Activated effector memory CD4-positive, alpha-beta T cell treated with anti-CD3 and anti-CD28 coated beads, Interleukin-2, amount 50 U/mL, for 16 hours (primary cell): ENCODE measurements around the gene TAF10.
A peak's percentile ranks its signal among the peaks of the same experiment; 100 is the strongest.

Experiments used
- DNase-seq: peaks from one replicate; pipeline ENCODE4 v3.0.0-alpha.2; 2020

TAF10 gene

DNA sequence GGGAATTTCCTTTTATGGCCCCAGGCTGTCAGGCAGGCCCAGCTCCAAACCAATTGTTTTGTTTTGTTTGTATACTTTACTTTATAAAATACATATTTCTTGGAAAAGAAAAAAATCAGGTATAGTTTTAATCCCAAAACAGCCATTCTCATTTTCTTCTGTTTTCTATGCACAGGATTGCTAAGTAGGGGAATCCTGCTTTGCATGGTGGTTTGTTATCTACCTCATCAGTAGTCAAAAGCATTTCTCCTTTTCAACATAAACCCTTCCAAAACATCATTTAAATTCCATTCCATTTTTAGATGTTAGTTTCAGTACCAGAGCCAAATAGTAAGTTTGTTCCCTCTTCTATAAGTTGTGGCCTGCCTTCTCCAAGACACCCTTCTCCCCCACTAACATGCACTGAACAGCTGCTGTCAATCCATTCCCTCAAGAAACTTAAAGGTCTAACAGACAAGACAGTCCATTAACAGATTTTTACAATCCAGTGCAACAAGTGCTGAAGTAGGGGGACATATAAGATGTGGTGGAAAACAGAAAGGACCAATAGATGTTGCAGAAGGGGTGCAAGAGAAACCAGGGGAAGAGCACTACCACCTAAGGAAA lies 4.7 kb downstream of the TAF10 start:
- DNase-seq: no peak

DNA sequence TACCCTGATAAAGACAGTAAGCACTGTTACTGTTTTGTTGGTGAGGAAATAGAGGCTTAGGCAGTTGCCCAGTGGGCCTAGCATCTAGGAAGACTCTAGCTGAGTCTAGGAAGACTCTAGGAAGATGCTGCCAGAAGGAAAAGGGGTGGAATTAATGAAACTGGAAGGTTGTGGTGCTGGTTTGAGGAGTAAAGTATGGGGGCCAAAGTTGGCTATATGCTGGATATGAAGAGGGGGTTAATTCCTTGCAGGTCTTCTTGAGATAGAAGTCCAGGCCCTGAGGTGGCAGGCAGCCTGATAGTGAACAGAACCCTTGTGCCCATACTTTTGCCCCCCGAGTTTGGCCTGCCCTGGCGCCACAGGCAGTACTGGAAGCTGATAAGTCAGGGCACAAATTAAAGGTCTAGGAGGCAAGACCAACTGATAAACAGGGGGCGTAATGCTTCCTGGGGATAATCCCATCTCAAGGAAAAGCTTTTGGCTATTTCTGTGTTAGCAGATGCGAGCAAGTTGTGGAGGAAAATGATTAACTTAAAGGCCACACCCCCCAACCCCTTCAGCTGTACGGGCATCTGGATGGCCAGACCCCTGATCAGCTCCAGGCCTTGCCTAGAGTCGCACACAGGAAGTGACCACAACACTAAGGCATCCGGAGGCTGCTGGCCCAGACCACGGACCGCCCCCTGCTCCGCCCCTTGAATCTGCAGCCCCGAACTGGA lies 5.4 kb downstream of the TAF10 start:
- DNase-seq: peak; percentile 84

DNA sequence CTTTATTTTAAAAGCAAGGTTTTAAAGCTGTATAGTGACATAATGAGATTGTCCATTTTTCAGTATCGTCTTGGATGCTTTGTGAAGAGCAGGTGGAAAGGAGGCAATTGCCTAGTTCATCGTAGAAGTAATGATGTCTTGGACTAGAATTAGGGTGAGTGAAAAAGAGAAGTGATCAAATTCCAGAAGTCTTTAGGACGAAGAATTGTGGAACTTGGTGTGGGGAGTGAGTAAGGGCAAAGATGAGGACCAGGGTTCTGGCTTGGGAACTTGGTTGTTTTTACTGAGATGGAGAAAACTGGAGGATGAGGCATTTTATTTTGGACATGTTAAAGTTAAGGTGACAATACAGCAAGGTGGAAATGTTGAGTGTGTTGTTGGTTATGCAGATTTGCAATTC lies 7.2 kb downstream of the TAF10 start:
- no peak for DNase-seq

DNA sequence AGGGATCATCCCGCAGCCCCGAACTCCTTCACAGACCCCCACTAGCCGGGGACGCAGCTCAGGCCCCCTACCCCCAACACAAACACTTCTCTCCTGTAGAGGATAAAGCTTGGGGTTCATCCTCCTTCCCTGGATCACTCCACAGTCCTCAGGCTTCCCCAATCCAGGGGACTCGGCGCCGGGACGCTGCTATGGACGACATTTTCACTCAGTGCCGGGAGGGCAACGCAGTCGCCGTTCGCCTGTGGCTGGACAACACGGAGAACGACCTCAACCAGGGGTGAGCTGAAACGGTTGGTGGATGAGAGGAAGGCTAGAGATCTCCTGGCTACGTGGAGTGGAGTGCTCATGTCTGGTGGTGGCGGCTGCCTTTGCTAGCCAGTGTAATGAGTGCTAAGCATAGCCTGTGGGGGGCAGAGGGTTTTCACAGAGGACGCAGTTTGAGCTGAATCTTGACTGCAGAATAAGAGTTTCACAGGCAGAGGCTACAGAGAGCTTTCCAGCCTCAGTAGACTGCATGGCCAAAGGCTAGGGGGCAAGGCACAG lies 7.9 kb downstream of the TAF10 start:
- DNase-seq: peak; percentile 82

DNA sequence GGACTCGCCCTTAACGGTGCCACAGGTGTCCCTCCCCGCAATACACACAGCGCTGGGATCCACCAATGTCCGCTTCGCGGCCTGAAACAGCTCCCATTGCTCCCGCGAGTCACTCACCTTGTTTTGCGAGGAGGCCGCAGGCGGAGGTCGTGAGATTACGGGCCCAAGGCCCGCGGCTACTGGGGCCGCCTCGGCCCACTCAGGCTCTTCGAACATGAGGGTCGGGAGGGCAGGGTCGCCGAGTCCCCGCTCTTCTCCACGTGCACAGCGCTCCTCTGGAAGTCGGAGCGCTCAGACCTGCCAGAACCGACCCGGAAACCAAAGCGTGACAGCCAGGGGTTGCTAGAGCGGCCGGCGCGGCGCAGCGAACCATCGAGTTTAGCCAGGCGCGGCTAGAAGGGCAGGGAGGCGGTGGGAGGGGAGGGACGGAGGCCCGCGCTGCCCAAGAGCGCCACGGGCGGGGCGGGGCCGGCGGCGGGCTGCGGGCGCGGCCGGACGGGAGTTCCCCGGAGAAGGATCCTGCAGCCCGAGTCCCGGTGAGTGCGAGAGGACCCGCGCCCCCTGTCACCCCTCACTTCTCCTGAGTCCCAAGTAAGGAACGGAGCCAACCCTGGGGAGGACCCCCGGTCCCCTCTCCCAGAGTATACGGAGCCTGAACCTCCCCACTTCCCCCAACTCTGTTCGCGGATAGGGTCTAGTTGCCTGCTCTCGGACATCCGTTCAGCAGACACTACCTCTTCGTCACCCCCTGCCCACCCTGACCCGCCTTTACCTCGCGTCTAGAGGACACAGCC lies 8.5 kb downstream of the TAF10 start, which contains the start of the genes ILK and RRP8:
Gene ILK (plus strand): TSS at position 488 of the 794 bp plus-strand sequence. CDS start 498 bp downstream, outside the sequence.
Gene RRP8 (minus strand): TSS at position 330 of the 794 bp plus-strand sequence. CDS start 114 bp downstream, at position 216.
- DNase-seq: peak; percentile 95

DNA sequence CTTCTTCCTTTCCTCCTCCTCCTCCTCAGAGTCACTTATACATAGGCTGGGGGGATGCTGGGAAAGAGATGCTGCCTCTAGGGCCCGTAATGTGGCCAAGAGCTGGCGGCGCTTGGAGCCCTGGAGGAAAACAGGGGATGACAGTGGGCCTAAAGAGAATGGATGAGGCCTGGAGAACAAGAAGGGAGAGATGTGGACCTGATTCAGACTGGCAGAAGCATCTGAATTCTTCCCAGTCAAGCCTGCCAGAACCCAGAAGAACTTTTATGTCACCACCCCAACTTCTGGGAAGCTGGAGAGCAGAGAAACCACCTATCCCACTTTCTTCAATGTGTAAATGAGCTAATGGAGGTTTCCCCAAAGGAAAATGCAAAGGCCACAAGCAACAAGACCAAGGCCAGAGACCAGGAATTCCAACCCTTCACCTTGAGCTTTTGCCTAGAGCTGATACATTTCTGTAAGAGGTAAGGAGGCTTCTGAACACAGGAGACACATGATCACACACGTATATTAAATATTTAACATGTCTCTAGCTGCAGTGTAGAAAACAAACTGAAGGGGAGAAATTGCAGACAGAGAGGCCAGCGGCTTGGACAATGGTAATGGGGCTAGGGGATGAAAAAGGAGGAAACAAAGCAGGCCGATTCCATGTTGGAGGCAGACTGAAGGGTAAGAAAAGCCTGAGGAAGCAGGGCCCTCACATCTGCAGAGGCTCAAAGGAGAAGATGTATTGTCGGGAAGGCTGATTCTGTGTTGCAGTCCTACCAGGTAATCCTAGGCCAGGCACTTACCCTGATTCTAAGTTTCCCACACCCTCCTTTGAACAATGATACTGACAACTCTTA lies 9.7 kb downstream of the TAF10 start:
- DNase-seq: no peak

DNA sequence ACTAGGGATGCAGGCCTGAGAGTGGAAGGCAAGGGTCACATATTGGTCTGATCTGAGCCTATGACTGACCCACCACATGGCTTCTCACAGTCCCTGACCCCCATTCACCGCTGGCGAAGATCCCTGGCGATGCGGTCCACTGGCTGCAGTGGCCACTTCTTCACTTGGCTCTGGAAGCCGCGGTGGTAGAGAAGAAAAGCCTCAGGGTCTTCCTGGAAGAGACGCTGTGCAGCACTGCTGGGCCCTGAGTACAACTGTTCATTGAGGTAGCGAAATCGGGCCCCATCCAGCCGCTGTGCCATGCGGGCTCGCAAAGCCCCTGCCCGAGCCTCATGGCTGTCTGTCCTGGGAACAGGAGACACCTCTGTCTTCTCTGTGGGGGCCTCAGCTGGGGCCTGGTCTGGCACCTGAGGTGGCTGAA lies 11.0 kb downstream of the TAF10 start:
- peak; percentile 57 for DNase-seq

DNA sequence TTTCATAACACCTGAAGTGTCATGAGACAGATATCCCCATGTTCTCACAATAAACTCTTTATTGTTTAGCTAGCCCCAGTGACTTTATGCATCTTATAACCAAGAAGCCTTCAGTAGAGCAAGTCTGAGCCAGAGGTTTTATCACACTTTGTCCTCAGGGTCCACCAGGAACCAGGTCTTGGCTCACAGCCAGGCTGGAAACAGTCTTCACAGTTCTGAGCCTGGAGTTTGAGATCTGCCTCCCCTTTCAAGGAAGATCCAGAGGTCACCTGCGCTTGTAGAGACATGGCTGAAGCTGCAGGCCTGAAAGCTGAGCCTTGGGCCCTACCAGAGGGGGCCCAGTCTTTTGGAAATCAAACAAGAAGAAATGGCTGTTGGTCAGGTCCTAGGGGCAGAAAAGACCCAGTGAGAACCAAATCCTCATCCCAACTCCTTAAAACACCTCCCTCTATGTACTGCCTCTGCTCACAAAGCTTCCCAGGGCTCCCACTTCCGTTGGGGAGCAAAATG lies 12.1 kb downstream of the TAF10 start:
- no peak for DNase-seq

DNA sequence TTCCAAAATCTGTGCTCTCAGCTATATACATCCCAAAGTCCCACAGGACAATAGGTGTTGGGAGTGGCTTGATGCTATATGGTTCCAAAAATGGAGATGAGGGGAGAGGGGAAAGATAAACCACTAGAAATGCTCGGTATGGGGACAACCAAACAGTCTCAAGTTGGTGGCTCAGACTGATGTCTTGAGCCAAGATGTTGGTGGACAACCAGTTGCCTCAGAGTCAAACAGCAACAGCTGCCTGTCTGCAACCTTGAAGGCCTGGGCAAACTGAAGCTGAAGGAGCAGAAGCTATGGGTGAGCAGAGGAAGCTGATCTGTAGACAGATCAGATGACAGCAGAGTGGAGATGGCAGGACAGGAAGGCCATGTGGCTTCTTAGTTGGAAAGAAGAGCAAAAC lies 12.6 kb downstream of the TAF10 start:
- no peak for DNase-seq

DNA sequence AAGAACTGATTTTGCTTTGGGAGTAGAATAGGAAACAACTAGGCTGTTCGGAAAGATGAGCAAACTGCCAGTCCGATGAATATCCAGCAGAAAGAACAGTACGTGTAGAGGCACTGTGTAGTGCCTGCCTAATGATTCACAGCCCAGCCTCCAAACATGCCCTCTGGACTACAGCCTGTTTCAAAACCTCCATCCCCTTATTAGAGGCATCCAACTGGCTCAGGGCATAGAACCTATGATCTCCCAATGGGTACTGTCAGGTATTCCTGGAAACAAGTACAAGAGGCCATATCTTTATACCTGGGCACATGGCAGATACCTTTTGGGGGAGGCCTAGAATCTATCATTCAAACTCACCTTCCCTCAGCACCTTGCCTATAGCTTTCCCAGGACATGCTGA lies 13.5 kb downstream of the TAF10 start:
- DNase-seq: no peak

DNA sequence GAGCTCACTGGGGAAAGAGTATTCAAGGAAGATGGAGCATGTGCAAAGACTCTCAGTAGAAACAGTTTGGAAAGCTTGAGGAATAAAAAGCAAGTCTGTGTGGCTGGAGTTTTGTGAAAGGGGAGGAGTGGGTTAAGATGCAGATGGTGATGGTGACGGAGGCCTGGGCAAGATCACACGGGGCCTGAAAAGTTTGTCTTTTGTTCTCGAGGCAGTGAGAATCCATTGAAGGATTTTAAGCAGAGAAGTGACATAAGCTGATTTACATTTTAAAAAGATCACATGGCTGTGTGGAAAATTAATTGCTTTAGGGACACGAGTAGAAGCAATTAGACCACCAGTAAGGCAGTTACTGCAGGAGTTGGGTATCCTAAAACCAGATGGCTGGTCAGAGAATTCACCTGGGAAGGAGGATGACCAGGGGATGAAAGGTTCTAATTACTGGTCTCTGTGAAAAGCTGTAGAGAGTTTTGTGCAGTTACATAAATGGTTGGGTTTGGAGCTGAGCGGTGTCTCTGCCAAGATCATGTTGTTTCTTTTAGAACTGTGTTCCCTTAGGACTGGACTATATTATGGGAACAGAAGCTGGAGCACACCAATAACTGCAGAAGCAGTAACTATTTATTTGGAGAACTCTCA lies 15.7 kb downstream of the TAF10 start:
- DNase-seq: no peak

DNA sequence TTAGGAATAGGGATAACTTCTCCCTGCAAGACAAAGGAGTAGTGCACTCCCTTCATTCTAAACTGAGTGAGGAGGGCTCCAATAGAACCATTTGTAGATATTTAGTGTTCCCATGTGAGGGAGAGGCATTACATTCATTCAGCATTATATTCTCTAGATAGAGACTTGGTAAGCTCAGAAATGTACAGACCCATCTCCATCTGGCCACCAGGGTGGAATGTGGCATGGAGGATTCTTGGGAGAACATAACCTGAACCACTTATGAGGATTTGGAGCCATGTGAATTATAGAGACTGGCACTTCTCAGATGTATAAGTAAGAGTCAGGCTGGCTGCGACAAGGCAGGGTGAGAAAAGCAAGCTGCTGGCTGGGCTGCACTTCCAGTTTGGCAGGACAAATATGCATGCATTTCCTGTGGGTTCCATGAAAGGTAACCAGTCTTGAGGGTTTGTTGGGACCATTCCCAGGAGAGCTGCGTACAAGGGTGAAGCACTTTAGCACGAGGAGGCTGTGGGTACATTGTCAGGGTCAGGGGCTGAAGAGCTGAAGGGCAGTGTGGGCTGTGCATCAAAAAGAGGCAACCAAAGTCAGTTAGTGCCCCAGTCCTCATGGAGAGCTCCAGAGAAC lies 17.8 kb downstream of the TAF10 start:
- no peak for DNase-seq

DNA sequence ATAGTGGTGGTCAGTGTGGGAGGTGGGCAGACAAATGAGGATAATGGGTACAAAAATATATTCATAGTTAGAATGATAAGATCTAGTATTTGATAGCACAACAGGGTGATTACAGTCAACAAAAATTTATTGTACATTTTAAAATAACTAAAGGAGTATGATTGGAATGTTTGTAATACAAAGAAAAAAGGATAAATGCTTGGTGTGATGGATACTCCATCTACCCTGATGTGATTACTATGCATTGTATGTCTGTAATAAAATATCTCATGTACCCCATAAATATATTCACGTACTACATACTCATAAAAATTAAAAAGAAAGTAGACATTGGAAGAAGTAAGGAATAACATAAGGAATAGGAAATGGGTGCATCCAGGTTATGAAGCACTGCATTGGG lies 24.0 kb downstream of the TAF10 start:
- no peak for DNase-seq

DNA sequence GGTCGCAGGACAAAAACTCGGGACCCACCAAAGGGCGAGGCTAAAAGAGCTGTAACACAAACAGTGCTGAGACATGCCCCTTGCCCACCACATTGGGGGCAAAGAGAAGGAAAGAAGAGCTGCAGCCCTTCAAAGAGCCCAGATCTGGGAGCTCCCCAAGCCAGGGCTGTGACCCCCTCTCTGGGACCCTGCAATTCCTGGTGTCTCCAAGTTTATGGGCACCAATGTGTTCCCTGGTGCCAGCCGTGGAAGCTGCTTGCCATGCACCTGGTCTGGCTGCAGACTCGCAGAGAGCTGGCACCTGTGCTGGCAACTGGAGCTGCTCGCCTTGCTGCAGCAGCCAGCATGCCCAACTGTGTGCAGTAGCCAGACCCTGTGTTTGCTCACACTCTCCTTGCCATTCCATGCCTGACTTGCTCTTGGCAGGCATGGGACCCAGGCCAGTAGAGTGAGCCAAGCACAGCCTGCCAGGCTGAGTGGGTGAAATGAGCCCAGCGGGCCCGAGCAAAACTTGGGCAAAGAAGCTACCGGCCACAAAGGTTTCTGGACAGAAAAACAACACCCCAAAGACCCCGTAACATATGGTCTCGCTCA lies 24.6 kb downstream of the TAF10 start:
- peak; percentile 41 for DNase-seq

DNA sequence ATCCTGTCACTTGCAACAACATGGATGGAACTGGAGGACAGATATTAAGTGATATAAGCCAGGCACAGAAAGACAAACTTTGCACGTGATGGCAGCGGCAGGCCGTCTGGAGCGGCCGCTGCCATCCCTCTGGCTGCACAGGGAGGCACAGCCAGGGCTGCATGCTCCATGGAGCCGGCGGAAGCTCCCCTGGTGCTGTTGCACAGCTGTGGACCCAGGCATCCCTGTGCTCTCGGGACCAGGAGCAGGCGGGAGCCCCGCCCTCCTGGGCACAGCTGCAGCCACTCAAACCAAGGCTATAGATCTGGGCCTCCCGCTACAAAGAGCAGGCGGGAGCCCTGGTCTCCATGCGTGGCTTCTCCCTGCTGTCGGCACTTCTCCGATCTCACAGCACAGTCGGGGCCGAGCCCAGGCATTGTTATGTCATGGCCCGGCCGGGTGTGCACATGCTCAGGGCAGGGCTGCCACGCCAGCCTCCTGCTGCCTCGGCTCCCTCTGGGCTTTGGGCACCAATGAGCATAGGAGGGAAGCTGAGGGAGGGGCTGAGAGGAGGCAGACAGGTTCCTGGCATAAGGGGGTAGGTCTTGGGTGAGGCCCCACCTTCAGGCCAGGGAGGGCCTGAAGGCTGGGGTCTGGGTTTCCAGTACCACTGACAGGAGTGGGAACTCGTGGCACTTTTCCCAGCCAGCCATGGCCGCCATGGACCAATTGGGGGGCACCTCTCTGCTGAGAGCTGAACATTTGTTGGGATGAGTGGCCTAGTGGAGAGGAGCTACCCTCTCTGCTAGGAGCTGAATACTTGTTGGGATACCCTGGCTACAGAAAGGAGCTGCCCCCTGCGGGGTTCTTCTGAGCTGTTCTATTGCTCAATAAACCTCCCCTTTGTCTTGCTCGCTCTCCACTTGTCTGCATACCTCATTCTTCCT lies 25.3 kb downstream of the TAF10 start:
- DNase-seq: peak; percentile 56

DNA sequence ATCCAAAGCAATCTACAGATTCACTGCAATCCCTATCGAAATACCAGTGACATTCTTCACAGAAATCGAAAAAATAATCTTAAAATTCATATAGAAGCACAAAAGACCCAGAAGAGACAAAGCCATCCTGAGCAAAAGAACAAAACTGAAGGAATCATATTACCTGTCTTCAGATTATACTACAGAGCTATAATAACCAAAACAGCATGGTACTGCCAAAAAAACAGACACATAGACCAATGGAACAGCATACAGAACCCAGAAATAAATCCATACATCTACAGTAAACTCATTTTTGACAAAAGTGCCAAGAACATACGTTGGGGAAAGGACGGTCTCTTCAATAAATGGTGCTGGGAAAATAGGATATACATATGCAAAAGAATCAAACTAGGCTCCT lies 27.5 kb downstream of the TAF10 start:
- no peak for DNase-seq

DNA sequence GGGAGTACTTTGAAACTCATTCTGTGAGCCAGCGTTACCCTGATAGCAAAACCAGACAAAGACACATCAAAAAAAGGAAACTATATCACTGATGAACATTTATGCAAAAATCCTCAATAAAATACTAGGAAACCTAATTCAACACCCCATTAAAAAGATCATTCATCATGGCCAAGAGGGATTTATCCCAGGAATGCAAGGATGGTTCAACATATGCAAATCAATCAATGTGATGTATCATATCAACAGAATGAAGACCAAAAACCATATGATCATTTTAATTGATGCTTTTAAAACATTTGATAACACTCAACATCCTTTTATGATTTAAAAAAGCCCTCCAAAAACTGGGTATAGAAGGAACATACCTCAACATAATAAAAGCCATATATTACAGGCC lies 28.4 kb downstream of the TAF10 start:
- DNase-seq: no peak

DNA sequence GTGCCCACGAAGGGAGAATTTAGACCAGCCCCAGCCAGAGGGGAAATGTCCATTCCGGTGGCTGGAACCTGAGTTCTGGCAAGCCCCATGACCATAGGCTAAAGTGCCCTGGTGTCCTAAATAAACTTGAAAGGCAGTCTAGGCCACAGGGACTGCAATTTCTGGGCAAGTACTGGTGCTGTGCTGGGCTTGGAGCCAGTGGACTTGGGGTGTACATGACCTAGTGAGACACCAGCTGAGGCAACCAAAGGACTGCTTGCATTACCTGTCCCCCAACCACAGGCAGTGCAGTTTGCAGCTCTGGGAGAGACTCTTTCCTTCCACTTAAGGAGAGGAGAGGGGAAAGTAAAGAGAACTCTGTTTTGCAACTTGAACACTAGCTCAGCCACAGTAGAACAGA lies 32.3 kb downstream of the TAF10 start:
- DNase-seq: no peak

DNA sequence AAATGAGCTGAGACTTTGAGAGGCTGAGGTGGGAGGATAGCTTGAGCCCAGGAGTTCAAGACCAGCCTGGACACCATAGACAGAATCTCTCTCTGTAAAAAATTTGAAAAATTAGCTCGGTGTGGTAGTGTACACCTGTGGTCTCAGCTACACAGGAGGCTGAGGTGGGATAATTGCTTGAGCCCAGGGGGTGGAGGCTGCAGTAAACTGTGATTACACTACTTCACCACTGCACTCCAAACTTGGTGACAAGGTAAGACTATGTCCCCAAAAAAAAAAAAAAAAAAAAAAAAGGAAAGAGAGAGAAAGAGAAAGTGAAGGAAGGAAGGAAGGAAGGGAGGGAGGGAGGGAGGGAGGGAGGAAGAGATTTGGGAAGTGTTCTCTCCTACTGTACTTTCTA lies 33.9 kb downstream of the TAF10 start:
- DNase-seq: no peak
